Measurements from ENCODE around the gene SNX18. TPM values are rescaled to one million over a fixed set of nuclear protein-coding genes. Genes with fewer than 3 reads are reported as not detected.
"Not testable (repeated sequence)": the region's sequence is repeated elsewhere in the genome, so short reads cannot be mapped to it uniquely, and the experiment has no call there.

Gene SNX18
- total RNA-seq, 1 donor from 2014 or later = 17.9 TPM

GRCh38 chr5:54477941-54478478 is 39.5 kb upstream of the SNX18 start:
- Histone ChIP-seq H3K27me3 (no peaks in the 10 kb centered on the region), H3K27ac (no peak overlapping the region), H3F3A (ENCODE audit: low read depth) (no peaks in the 10 kb centered on the region), H3K9ac (no peak overlapping the region), H3K36me3 (no peaks in the 10 kb centered on the region), H3K4me3 (no peak overlapping the region), H3K79me2 (ENCODE audit: low read depth) (no peaks in the 10 kb centered on the region), H3K4me2 (no peak overlapping the region), H2AFZ (replicated peaks) (no peak overlapping the region), H4K20me1 (ENCODE audit: low read depth) (no peaks in the 10 kb centered on the region), H3K4me1 (no peaks in the 10 kb centered on the region), H3K9me3 (ENCODE audit: low read depth) (no peaks in the 10 kb centered on the region)
- DNase-seq (ENCODE audit: low spot score) = no peak
- Mint-ChIP-seq H3K4me1 (no peaks in the 10 kb centered on the region), H3K4me3 (no peak overlapping the region), H3K36me3 (no peaks in the 10 kb centered on the region), H3K27ac (no peak overlapping the region), H3K27me3 (ENCODE audit: insufficient read depth, low read depth) (peaks cover 4% of the 10 kb centered on the region), H3K9me3 (no peaks in the 10 kb centered on the region)
- TF ChIP-seq EZH2phosphoT487 (IDR thresholded peaks at IDR 0.05) (no peak), CTCF (IDR thresholded peaks at IDR 0.05) (no peak), EZH2 (IDR thresholded peaks at IDR 0.05) (no peak)

GRCh38 chr5:54480296-54480695 is 37.3 kb upstream of the SNX18 start:
- no peak overlapping the region for H3K4me3 ChIP-seq
- Mint-ChIP-seq H3K4me3 (no peak overlapping the region), H3K4me1 (no peaks in the 10 kb centered on the region), H3K27ac (no peak overlapping the region), H3K36me3 (no peaks in the 10 kb centered on the region), H3K27me3 (ENCODE audit: insufficient read depth, low read depth) (peaks cover 2% of the 10 kb centered on the region), H3K9me3 (peaks cover 3% of the 10 kb centered on the region)
- TF ChIP-seq CTCF (IDR thresholded peaks at IDR 0.05) (no peak), EZH2 (IDR thresholded peaks at IDR 0.05) (no peak), EZH2phosphoT487 (IDR thresholded peaks at IDR 0.05) (no peak)
- H3K79me2 ChIP-seq (ENCODE audit: low read depth) = no peaks in the 10 kb centered on the region
- H3K9me3 ChIP-seq (ENCODE audit: low read depth) = no peaks in the 10 kb centered on the region
- no peak overlapping the region for H3K9ac ChIP-seq
- no peaks in the 10 kb centered on the region for H3K27me3 ChIP-seq
- no peaks in the 10 kb centered on the region for H3K4me1 ChIP-seq
- no peak overlapping the region for H3K27ac ChIP-seq
- DNase-seq (ENCODE audit: low spot score) = no peak
- no peaks in the 10 kb centered on the region for H4K20me1 ChIP-seq (ENCODE audit: low read depth)
- H3K4me2 ChIP-seq = no peak overlapping the region
- H2AFZ ChIP-seq (replicated peaks) = no peak overlapping the region
- H3F3A ChIP-seq (ENCODE audit: low read depth) = no peaks in the 10 kb centered on the region
- no peaks in the 10 kb centered on the region for H3K36me3 ChIP-seq

GRCh38 chr5:54484219-54484894 is 33.2 kb upstream of the SNX18 start:
- Histone ChIP-seq H3K4me1 (no peaks in the 10 kb centered on the region), H3K27ac (no peak overlapping the region), H3K4me3 (no peak overlapping the region), H3K36me3 (no peaks in the 10 kb centered on the region), H3F3A (ENCODE audit: low read depth) (no peaks in the 10 kb centered on the region), H3K4me2 (no peak overlapping the region), H3K9me3 (ENCODE audit: low read depth) (no peaks in the 10 kb centered on the region), H3K9ac (no peak overlapping the region), H4K20me1 (ENCODE audit: low read depth) (no peaks in the 10 kb centered on the region), H2AFZ (replicated peaks) (no peak overlapping the region), H3K79me2 (ENCODE audit: low read depth) (no peaks in the 10 kb centered on the region), H3K27me3 (no peaks in the 10 kb centered on the region)
- Mint-ChIP-seq H3K36me3 (no peaks in the 10 kb centered on the region), H3K27me3 (ENCODE audit: insufficient read depth, low read depth) (peaks cover 2% of the 10 kb centered on the region), H3K4me1 (no peaks in the 10 kb centered on the region), H3K9me3 (peaks cover 3% of the 10 kb centered on the region), H3K4me3 (no peak overlapping the region), H3K27ac (no peak overlapping the region)
- TF ChIP-seq EZH2 (IDR thresholded peaks at IDR 0.05) (no peak), EZH2phosphoT487 (IDR thresholded peaks at IDR 0.05) (no peak), CTCF (IDR thresholded peaks at IDR 0.05) (no peak)
- DNase-seq (ENCODE audit: low spot score) = no peak

- not testable (repeated sequence) for H3K4me3 ChIP-seq; H3K36me3 Mint-ChIP-seq; H3K9ac ChIP-seq; H2AFZ ChIP-seq (replicated peaks); H3F3A ChIP-seq (ENCODE audit: low read depth); H4K20me1 ChIP-seq (ENCODE audit: low read depth); H3K27ac ChIP-seq; H3K4me3 Mint-ChIP-seq; H3K4me2 ChIP-seq; H3K79me2 ChIP-seq (ENCODE audit: low read depth); H3K9me3 Mint-ChIP-seq; H3K27ac Mint-ChIP-seq; H3K27me3 ChIP-seq; DNase-seq (ENCODE audit: low spot score); H3K4me1 ChIP-seq; H3K9me3 ChIP-seq (ENCODE audit: low read depth); H3K36me3 ChIP-seq; H3K27me3 Mint-ChIP-seq (ENCODE audit: insufficient read depth, low read depth); H3K4me1 Mint-ChIP-seq
Measured at GRCh38 chr5:54485659-54486058, 31.9 kb upstream of the SNX18 start.

- H2AFZ ChIP-seq (replicated peaks) = peak overlapping the region; percentile 7
- not testable (repeated sequence) for DNase-seq (ENCODE audit: low spot score); H3K4me3 Mint-ChIP-seq; H3K27me3 Mint-ChIP-seq (ENCODE audit: insufficient read depth, low read depth); H3K4me1 Mint-ChIP-seq; H3K79me2 ChIP-seq (ENCODE audit: low read depth); H3K36me3 Mint-ChIP-seq; H3K9me3 ChIP-seq (ENCODE audit: low read depth); H3F3A ChIP-seq (ENCODE audit: low read depth); H3K4me3 ChIP-seq; H3K27ac Mint-ChIP-seq; H3K27ac ChIP-seq; H3K36me3 ChIP-seq; H3K9ac ChIP-seq; H4K20me1 ChIP-seq (ENCODE audit: low read depth); H3K4me1 ChIP-seq; H3K27me3 ChIP-seq; H3K9me3 Mint-ChIP-seq; H3K4me2 ChIP-seq
Measured at GRCh38 chr5:54489648-54489979, 27.9 kb upstream of the SNX18 start.
